HEK293 (cell line): ENCODE results near the gene OPRM1.

Source experiments
- CTCF ChIA-PET: fragments of 350-600 bp; formaldehyde crosslinking; extraction: SDS; loops from one replicate; lab custom pipeline; 2021; ENCODE audit warnings: antibody characterized with exemption; lab: Yijun Ruan, JAX
- POLR2A ChIA-PET: fragments of 300-600 bp; formaldehyde crosslinking; extraction: SDS; loops from one replicate; lab custom pipeline; 2020; ENCODE audit warnings: antibody characterized with exemption, inconsistent platforms; lab: Yijun Ruan, JAX
- H3K27ac ChIP-seq: fragments of 200-500 bp; sonication (Bioruptor generic); 2 replicates; pipeline ENCODE4 v1.5.1; 2014; ENCODE audit warnings: low read depth, low read length, control low read depth, inconsistent platforms; ENCODE audit errors: extremely low read depth
- H3K36me3 ChIP-seq, 2 experiments: fragments of 200-500 bp in 1 of 2; sonication (Bioruptor generic) in 1 of 2; 1 replicate in 1 of 2; 2 replicates in 1 of 2; pipeline ENCODE4 v1.5.1; 2014 to 2017; ENCODE audit warnings: inconsistent platforms in 2 of 2, low read length in 2 of 2; ENCODE audit not compliant: control insufficient read depth in 2 of 2, insufficient read depth in 1 of 2
- H3K4me1 ChIP-seq: fragments of 200-500 bp; sonication (Bioruptor generic); 2 replicates; pipeline ENCODE4 v1.5.1; 2014; ENCODE audit warnings: mild to moderate bottlenecking, low read length, inconsistent platforms; ENCODE audit not compliant: control insufficient read depth, insufficient read depth
- H3K4me3 ChIP-seq: 2 replicates; pipeline ENCODE4 v1.5.1; 2011; ENCODE audit warnings: low read depth, mild to moderate bottlenecking, control low read depth, low read length, moderate library complexity
- H3K9me3 ChIP-seq: fragments of 200-500 bp; sonication (Bioruptor generic); 2 replicates; pipeline ENCODE4 v1.5.1; 2014; ENCODE audit warnings: low read depth, low read length, inconsistent platforms; ENCODE audit not compliant: control insufficient read depth, insufficient read depth
- EGR2 ChIP-seq: fragments of 450-650 bp; formaldehyde crosslinking; IDR thresholded peaks from 2 replicates; pipeline ENCODE4 v1.5.1; 2016; ENCODE audit warnings: low read depth, missing biosample characterization, missing genetic modification characterization
- GLI2 ChIP-seq: fragments of 450-650 bp; formaldehyde crosslinking; IDR thresholded peaks from 2 replicates; pipeline ENCODE4; 2017; ENCODE audit warnings: missing biosample characterization, missing genetic modification characterization, low read depth, borderline replicate concordance
- OSR2 ChIP-seq: fragments of 450-650 bp; formaldehyde crosslinking; IDR thresholded peaks from 2 replicates; pipeline ENCODE4 v1.5.1; 2016; ENCODE audit warnings: missing biosample characterization, missing genetic modification characterization
- REPIN1 ChIP-seq: fragments of 450-650 bp; formaldehyde crosslinking; IDR thresholded peaks from 2 replicates; pipeline ENCODE4 v1.5.1; 2017; ENCODE audit warnings: missing biosample characterization, missing genetic modification characterization, low read depth
- SALL2 ChIP-seq: fragments of 450-650 bp; formaldehyde crosslinking; IDR thresholded peaks from 2 replicates; pipeline ENCODE4 v1.5.0; 2017; ENCODE audit warnings: missing biosample characterization, mild to moderate bottlenecking, missing genetic modification characterization, borderline replicate concordance
- SCRT2 ChIP-seq: fragments of 450-650 bp; formaldehyde crosslinking; IDR thresholded peaks from 2 replicates; pipeline ENCODE4 v1.5.1; 2016; ENCODE audit warnings: missing biosample characterization, missing genetic modification characterization
- ZFP37 ChIP-seq: fragments of 450-650 bp; formaldehyde crosslinking; IDR thresholded peaks from 2 replicates; pipeline ENCODE4 v1.5.1; 2016; ENCODE audit warnings: missing biosample characterization, missing genetic modification characterization
- ZFP69B ChIP-seq: fragments of 450-650 bp; formaldehyde crosslinking; IDR thresholded peaks from 2 replicates; pipeline ENCODE4 v1.5.1; 2016; ENCODE audit warnings: missing biosample characterization, missing genetic modification characterization
- ZNF114 ChIP-seq: fragments of 450-650 bp; formaldehyde crosslinking; IDR thresholded peaks from 2 replicates; pipeline ENCODE4 v1.5.0; 2017; ENCODE audit warnings: missing biosample characterization, missing genetic modification characterization
- ZNF16 ChIP-seq: fragments of 450-650 bp; formaldehyde crosslinking; IDR thresholded peaks from 2 replicates; pipeline ENCODE4 v1.5.1; 2016; ENCODE audit warnings: low read depth, missing biosample characterization, missing genetic modification characterization
- ZNF175 ChIP-seq: fragments of 450-650 bp; formaldehyde crosslinking; IDR thresholded peaks from 2 replicates; pipeline ENCODE4 v1.5.1; 2016; ENCODE audit warnings: missing biosample characterization, missing genetic modification characterization
- ZNF184 ChIP-seq: fragments of 450-650 bp; IDR thresholded peaks from 2 replicates; pipeline ENCODE4 v1.5.1; 2018; ENCODE audit warnings: missing biosample characterization, mild to moderate bottlenecking, missing genetic modification characterization
- ZNF221 ChIP-seq: fragments of 450-650 bp; formaldehyde crosslinking; IDR thresholded peaks from 2 replicates; pipeline ENCODE4 v1.5.1; 2017; ENCODE audit warnings: missing biosample characterization, missing genetic modification characterization, borderline replicate concordance
- ZNF341 ChIP-seq: fragments of 450-650 bp; formaldehyde crosslinking; IDR thresholded peaks from 2 replicates; pipeline ENCODE4; 2016; ENCODE audit warnings: low read depth, missing biosample characterization, missing genetic modification characterization
- ZNF404 ChIP-seq: fragments of 450-650 bp; formaldehyde crosslinking; IDR thresholded peaks from 2 replicates; pipeline ENCODE4 v1.5.1; 2017; ENCODE audit warnings: missing biosample characterization, missing genetic modification characterization
- ZNF560 ChIP-seq: fragments of 450-650 bp; formaldehyde crosslinking; IDR thresholded peaks from 2 replicates; pipeline ENCODE4 v1.5.1; 2017; ENCODE audit warnings: missing biosample characterization, missing genetic modification characterization, borderline replicate concordance
- ZNF561 ChIP-seq: fragments of 450-650 bp; IDR thresholded peaks from 2 replicates; pipeline ENCODE4 v1.5.1; 2018; ENCODE audit warnings: missing biosample characterization, missing genetic modification characterization, borderline replicate concordance
- ZNF629 ChIP-seq: fragments of 450-650 bp; formaldehyde crosslinking; IDR thresholded peaks from 2 replicates; pipeline ENCODE4 v1.5.1; 2017; ENCODE audit warnings: missing biosample characterization, missing genetic modification characterization
- ZNF677 ChIP-seq: fragments of 450-650 bp; IDR thresholded peaks from 2 replicates; pipeline ENCODE4 v1.5.0; 2018; ENCODE audit warnings: missing biosample characterization, mild to moderate bottlenecking, missing genetic modification characterization, moderate library complexity
- ZNF76 ChIP-seq: fragments of 450-650 bp; formaldehyde crosslinking; IDR thresholded peaks from 2 replicates; pipeline ENCODE4; 2016; ENCODE audit warnings: low read depth, missing biosample characterization, missing genetic modification characterization, borderline replicate concordance
- ZNF776 ChIP-seq: fragments of 450-650 bp; formaldehyde crosslinking; IDR thresholded peaks from 2 replicates; pipeline ENCODE4 v1.5.0; 2017; ENCODE audit warnings: missing biosample characterization, missing genetic modification characterization, borderline replicate concordance
- ZNF777 ChIP-seq: fragments of 450-650 bp; formaldehyde crosslinking; IDR thresholded peaks from 2 replicates; pipeline ENCODE4 v1.5.1; 2017; ENCODE audit warnings: missing biosample characterization, missing genetic modification characterization, borderline replicate concordance
- ZNF785 ChIP-seq: fragments of 450-650 bp; formaldehyde crosslinking; IDR thresholded peaks from 2 replicates; pipeline ENCODE4 v1.5.1; 2016; ENCODE audit warnings: missing biosample characterization, missing genetic modification characterization
- ZNF843 ChIP-seq: fragments of 450-650 bp; formaldehyde crosslinking; IDR thresholded peaks from 2 replicates; pipeline ENCODE4 v1.5.1; 2016; ENCODE audit warnings: missing biosample characterization, missing genetic modification characterization
- ZXDB ChIP-seq: fragments of 450-650 bp; formaldehyde crosslinking; IDR thresholded peaks from 2 replicates; pipeline ENCODE4 v1.5.1; 2016; ENCODE audit warnings: missing biosample characterization, missing genetic modification characterization
- TF ChIP-seq, protein P1 (sequence below): sonication (generic); formaldehyde crosslinking; IDR thresholded peaks from 2 replicates; pipeline ENCODE4 v1.8.1; 2022; ENCODE audit warnings: mild to moderate bottlenecking, moderate library complexity, missing genetic modification reagents
- TF ChIP-seq, protein P2 (sequence below): fragments of 450-650 bp; IDR thresholded peaks from 2 replicates; pipeline ENCODE4 v1.5.1; 2018; ENCODE audit warnings: missing biosample characterization, mild to moderate bottlenecking, missing genetic modification characterization
- TF ChIP-seq, protein P3 (sequence below): fragments of 450-650 bp; formaldehyde crosslinking; IDR thresholded peaks from 2 replicates; pipeline ENCODE4 v1.5.1; 2016; ENCODE audit warnings: missing biosample characterization, missing genetic modification characterization, borderline replicate concordance

Gene OPRM1

DNA sequence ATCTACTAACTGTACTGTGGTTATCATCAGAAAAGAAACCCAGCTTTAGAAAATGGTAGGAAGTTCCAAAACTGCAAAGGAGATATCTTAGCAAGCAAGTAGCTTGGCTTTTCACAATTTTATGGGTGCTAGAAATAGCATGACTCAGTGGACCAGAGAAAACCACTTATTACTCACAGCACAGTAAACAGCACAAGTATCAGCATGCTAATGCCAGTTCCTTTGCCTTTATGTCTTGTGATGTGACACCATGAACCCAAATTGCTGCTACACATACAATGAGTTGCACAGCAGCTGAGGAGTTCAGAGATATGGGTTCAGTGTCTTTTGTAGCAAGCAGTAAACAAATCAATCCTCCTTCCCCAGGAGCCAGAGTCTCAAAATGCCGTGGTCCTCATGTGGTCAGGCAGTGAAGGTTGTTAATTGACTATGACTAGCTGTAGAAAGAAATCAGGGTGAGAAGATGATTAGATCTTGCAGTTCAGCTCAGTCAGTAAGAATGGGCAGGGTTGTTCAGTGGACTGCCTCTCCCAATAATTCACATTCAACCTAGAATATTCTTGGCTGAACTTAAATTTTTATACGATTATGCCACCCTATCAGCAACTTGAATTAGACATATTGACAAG, 73.3 kb downstream of the OPRM1 start:
- Histone ChIP-seq H3K27ac (no peak overlapping the region), H3K4me3 (no peak overlapping the region), H3K9me3 (no peaks in the 10 kb centered on the region), H3K4me1 (no peaks in the 10 kb centered on the region)
- CTCF ChIA-PET = interaction anchor here (0.6 kb wide), 2 partner anchors 23 to 72 kb away, joined by 3 to 4 read pairs; no protein-coding TSS in a partner anchor
- no peak for TF ChIP-seq ZFP37 (tag by site-specific recombination)
- no peak for TF ChIP-seq GLI2 (tag by site-specific recombination)
- no peak for TF ChIP-seq ZNF16 (tag by site-specific recombination)
- TF ChIP-seq ZXDB (tag by site-specific recombination) = no peak
- no peak for TF ChIP-seq ZNF561 (tag by site-specific recombination)
- no peak for TF ChIP-seq ZNF114
- TF ChIP-seq ZNF404 (tag by site-specific recombination) = no peak
- TF ChIP-seq ZNF776 (tag by site-specific recombination) = no peak
- TF ChIP-seq, protein P1, sequence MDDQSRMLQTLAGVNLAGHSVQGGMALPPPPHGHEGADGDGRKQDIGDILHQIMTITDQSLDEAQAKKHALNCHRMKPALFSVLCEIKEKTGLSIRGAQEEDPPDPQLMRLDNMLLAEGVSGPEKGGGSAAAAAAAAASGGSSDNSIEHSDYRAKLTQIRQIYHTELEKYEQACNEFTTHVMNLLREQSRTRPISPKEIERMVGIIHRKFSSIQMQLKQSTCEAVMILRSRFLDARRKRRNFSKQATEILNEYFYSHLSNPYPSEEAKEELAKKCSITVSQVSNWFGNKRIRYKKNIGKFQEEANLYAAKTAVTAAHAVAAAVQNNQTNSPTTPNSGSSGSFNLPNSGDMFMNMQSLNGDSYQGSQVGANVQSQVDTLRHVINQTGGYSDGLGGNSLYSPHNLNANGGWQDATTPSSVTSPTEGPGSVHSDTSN (CRISPR knock-in tag) = no peak
- no peak for TF ChIP-seq ZNF843 (tag by site-specific recombination)
- no peak for TF ChIP-seq SALL2 (tag by site-specific recombination)
- no peak for TF ChIP-seq OSR2
- no peak for TF ChIP-seq ZNF777 (tag by site-specific recombination)
- TF ChIP-seq ZNF175 (tag by site-specific recombination) = no peak
- no peak for TF ChIP-seq ZNF184 (tag by site-specific recombination)
- no peak for TF ChIP-seq ZFP69B (tag by site-specific recombination)
- TF ChIP-seq ZNF76 (tag by site-specific recombination) = no peak
- TF ChIP-seq, all 188 proteins: peak for 0
- POLR2A ChIA-PET = no interaction called here
- no peaks in the 10 kb centered on the region for H3K36me3 ChIP-seq

DNA sequence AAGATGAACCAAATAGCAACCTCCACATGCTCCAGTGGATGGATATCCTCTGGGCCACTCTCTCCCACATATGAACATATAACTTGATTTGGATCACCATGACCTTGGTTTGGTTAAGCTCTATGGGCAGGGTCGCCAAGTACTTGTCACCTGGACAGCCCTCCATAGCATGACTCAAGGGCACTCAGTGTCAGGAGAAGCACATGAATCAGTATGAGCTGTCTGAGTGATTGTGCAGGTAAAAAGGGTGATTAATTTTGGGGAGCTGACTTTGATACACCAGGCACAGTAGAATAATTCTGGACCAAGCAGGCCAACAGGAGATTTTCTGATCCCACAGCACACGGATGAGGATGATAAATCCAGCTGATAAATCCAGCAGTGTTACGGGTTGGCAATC, 74.4 kb downstream of the OPRM1 start:
- no peaks in the 10 kb centered on the region for H3K36me3 ChIP-seq
- TF ChIP-seq ZNF221 (no peak), ZNF16 (tag by site-specific recombination) (no peak), ZNF341 (no peak), REPIN1 (tag by site-specific recombination) (no peak), ZNF677 (tag by site-specific recombination) (no peak), ZNF629 (tag by site-specific recombination) (no peak), EGR2 (tag by site-specific recombination) (no peak), SCRT2 (no peak), ZNF785 (tag by site-specific recombination) (no peak), ZNF560 (tag by site-specific recombination) (no peak)
- TF ChIP-seq, protein P2, sequence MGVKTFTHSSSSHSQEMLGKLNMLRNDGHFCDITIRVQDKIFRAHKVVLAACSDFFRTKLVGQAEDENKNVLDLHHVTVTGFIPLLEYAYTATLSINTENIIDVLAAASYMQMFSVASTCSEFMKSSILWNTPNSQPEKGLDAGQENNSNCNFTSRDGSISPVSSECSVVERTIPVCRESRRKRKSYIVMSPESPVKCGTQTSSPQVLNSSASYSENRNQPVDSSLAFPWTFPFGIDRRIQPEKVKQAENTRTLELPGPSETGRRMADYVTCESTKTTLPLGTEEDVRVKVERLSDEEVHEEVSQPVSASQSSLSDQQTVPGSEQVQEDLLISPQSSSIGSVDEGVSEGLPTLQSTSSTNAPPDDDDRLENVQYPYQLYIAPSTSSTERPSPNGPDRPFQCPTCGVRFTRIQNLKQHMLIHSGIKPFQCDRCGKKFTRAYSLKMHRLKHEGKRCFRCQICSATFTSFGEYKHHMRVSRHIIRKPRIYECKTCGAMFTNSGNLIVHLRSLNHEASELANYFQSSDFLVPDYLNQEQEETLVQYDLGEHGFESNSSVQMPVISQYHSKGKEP = no peak
- TF ChIP-seq, protein P3, sequence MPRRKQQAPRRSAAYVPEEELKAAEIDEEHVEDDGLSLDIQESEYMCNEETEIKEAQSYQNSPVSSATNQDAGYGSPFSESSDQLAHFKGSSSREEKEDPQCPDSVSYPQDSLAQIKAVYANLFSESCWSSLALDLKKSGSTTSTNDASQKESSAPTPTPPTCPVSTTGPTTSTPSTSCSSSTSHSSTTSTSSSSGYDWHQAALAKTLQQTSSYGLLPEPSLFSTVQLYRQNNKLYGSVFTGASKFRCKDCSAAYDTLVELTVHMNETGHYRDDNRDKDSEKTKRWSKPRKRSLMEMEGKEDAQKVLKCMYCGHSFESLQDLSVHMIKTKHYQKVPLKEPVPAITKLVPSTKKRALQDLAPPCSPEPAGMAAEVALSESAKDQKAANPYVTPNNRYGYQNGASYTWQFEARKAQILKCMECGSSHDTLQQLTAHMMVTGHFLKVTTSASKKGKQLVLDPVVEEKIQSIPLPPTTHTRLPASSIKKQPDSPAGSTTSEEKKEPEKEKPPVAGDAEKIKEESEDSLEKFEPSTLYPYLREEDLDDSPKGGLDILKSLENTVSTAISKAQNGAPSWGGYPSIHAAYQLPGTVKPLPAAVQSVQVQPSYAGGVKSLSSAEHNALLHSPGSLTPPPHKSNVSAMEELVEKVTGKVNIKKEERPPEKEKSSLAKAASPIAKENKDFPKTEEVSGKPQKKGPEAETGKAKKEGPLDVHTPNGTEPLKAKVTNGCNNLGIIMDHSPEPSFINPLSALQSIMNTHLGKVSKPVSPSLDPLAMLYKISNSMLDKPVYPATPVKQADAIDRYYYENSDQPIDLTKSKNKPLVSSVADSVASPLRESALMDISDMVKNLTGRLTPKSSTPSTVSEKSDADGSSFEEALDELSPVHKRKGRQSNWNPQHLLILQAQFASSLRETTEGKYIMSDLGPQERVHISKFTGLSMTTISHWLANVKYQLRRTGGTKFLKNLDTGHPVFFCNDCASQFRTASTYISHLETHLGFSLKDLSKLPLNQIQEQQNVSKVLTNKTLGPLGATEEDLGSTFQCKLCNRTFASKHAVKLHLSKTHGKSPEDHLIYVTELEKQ (tag by site-specific recombination) = no peak
- TF ChIP-seq, all 188 proteins: peak for 0
- Histone ChIP-seq H3K4me3 (no peak overlapping the region), H3K9me3 (no peaks in the 10 kb centered on the region), H3K27ac (no peak overlapping the region), H3K4me1 (no peaks in the 10 kb centered on the region)
- CTCF ChIA-PET = interaction anchor here (1.3 kb wide), 1 partner anchor 21 kb away, joined by 5 read pairs; no protein-coding TSS in a partner anchor
- POLR2A ChIA-PET = no interaction called here
